Measurements from ENCODE around the gene NME5.
"Not testable (repeated sequence)": the region's sequence is repeated elsewhere in the genome, so short reads cannot be mapped to it uniquely, and the experiment has no call there.

- not testable (repeated sequence) for TF ChIP-seq POLR2A, CTCF, POLR2AphosphoS5 (IDR thresholded peaks at IDR 0.05)
Observed at GRCh38 chr5:138143578-138143977, 4.3 kb upstream of the NME5 start.

Measured in sigmoid colon (tissue), 4 donors.